Measurements from ENCODE around the gene PLCB3. TPM values are rescaled to one million over a fixed set of nuclear protein-coding genes. Genes with fewer than 3 reads are reported as not detected.

Gene PLCB3
- total RNA-seq, 4 donors from 2014 or later: 33.3 to 46.9 (median 36.3) TPM

DNA sequence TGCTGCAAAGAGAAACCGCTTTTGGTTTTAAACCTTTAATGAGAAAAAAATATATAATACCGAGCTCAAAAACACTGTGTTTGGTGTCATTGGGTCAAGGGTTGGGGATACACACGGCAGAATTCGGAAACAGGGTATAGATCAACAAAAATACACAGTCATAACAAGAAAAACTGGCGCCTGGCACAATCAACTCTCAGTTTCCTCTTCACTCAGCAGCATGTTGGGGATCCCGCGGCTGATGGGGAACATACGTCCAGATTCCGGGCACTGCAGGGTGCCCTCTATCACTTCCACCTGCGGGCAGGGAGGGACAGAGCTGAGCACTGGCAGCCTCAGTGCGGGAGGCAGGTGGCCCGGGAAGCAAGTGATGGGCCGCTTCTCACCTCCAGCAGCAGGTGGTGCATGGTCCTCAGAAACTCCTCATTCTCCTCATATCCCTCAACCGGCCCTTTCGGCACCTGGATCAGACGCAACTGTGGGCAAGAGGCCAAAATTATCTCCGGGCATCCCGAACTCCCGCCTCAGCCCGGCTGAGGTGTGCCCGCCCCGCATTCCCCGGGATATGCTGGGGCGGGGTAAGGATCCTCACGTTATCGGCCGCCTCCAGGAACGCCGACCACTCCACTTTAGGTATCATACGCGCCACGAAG is 65.5 kb downstream of the PLCB3 start:
- H3K9me3 ChIP-seq: no peaks in the 10 kb centered on the region
- 17% methylated on average over 11 of the region's 32 CpGs for WGBS
- peaks cover 37% of the 10 kb centered on the region for H3K36me3 ChIP-seq
- TF ChIP-seq POLR2A (IDR thresholded peaks at IDR 0.05) (no peak), POLR2AphosphoS5 (IDR thresholded peaks at IDR 0.05) (no peak), EP300 (IDR thresholded peaks at IDR 0.05) (no peak), CTCF (IDR thresholded peaks at IDR 0.05) (no peak)
- DNase-seq (ENCODE audit: low spot score in 2 of 2): no peak
- H3K4me3 ChIP-seq: peak overlapping the region; percentile 88
- peaks cover 70% of the 10 kb centered on the region for H3K4me1 ChIP-seq
- H3K27ac ChIP-seq: peak overlapping the region; percentile 99
- no peaks in the 10 kb centered on the region for H3K27me3 ChIP-seq

GRCh38 chr11:64317325-64317960 is 66.1 kb downstream of the PLCB3 start, which contains the start of gene TRMT112:
Gene TRMT112 (minus strand): TSS chr11:64317559. CDS start chr11:64317526, 33 bp downstream.
- Histone ChIP-seq H3K27me3 (no peaks in the 10 kb centered on the region), H3K27ac (peak within 1 kb of the TSS; percentile 99), H3K9me3 (no peaks in the 10 kb centered on the region), H3K4me3 (peak within 1 kb of the TSS; percentile 88), H3K36me3 (peaks cover 41% of the 10 kb centered on the region), H3K4me1 (peaks cover 71% of the 10 kb centered on the region)
- 0% methylated on average over 21 of the region's 43 CpGs for WGBS
- no peak for TF ChIP-seq EP300 (IDR thresholded peaks at IDR 0.05)
- TF ChIP-seq POLR2AphosphoS5 (IDR thresholded peaks at IDR 0.05): peak in 2 of 3 donors; percentile 57 to 91
- TF ChIP-seq POLR2A (IDR thresholded peaks at IDR 0.05): peak in 1 of 2 donors; percentile 48
- DNase-seq (ENCODE audit: low spot score in 2 of 2): peak; percentile 98 to 99

GRCh38 chr11:64317961-64318765 is 66.8 kb downstream of the PLCB3 start, which contains the start of gene PRDX5:
Gene PRDX5 (plus strand): TSS chr11:64318121. CDS start chr11:64318216, 95 bp downstream.
- 0% methylated on average over 24 of the region's 61 CpGs for WGBS
- H3K4me3 ChIP-seq: peak within 1 kb of the TSS; percentile 88
- H3K4me1 ChIP-seq: peaks cover 69% of the 10 kb centered on the region
- H3K9me3 ChIP-seq: no peaks in the 10 kb centered on the region
- DNase-seq (ENCODE audit: low spot score in 2 of 2): peak; percentile 98 to 99
- H3K36me3 ChIP-seq: peaks cover 48% of the 10 kb centered on the region
- H3K27me3 ChIP-seq: no peaks in the 10 kb centered on the region
- peak within 1 kb of the TSS; percentile 99 for H3K27ac ChIP-seq
- TF ChIP-seq CTCF (IDR thresholded peaks at IDR 0.05): peak in 1 of 2 donors; percentile 34
- TF ChIP-seq POLR2AphosphoS5 (IDR thresholded peaks at IDR 0.05): peak in 1 of 3 donors; percentile 57
- peak in 1 of 2 donors; percentile 51 for TF ChIP-seq POLR2A (IDR thresholded peaks at IDR 0.05)
- no peak for TF ChIP-seq EP300 (IDR thresholded peaks at IDR 0.05)

Other genes starting within 250 kb of the PLCB3 start
- gene FLRT1, start 215.6 kb upstream of the PLCB3 start, total RNA-seq: not detected
- 10 to 100 TPM; 29.2 to 64.6 (median 46.2) TPM for gene MACROD1, start 85.4 kb upstream of the PLCB3 start, total RNA-seq
- gene STIP1, start 65.4 kb upstream of the PLCB3 start, total RNA-seq: 10 to 100 TPM; 47.1 to 93.9 (median 87.4) TPM
- gene FERMT3, start 44.8 kb upstream of the PLCB3 start, total RNA-seq: 10 to 100 TPM in 2 of 4 donors, 1 to 10 TPM in 2; 4.7 to 22.2 (median 8.2) TPM
- 10 to 100 TPM; 48.4 to 62.2 (median 52.8) TPM for gene TRPT1, start 25.3 kb upstream of the PLCB3 start, total RNA-seq
- 10 to 100 TPM; 44.5 to 66.1 (median 54.4) TPM for gene NUDT22, start 25.3 kb upstream of the PLCB3 start, total RNA-seq
- 10 to 100 TPM; 26.9 to 55.1 (median 37.3) TPM for gene DNAJC4, start 21.0 kb upstream of the PLCB3 start, total RNA-seq
- 10 to 100 TPM; 56.1 to 75.0 (median 65.5) TPM for gene VEGFB, start 16.9 kb upstream of the PLCB3 start, total RNA-seq
- 10 to 100 TPM; 43.9 to 64.7 (median 53.4) TPM for gene FKBP2, start 10.4 kb upstream of the PLCB3 start, total RNA-seq
- 100 to 1,000 TPM; 127 to 220 (median 158) TPM for gene PPP1R14B, start 4.6 kb upstream of the PLCB3 start, total RNA-seq
- gene BAD, start 33.1 kb downstream of the PLCB3 start, total RNA-seq: 10 to 100 TPM; 57.1 to 71.9 (median 64.4) TPM
- 10 to 100 TPM; 17.8 to 30.0 (median 19.7) TPM for gene GPR137, start 34.3 kb downstream of the PLCB3 start, total RNA-seq
- not detected for gene KCNK4, start 39.8 kb downstream of the PLCB3 start, total RNA-seq
- not detected for gene CATSPERZ, start 48.8 kb downstream of the PLCB3 start, total RNA-seq
- gene ESRRA, start 54.0 kb downstream of the PLCB3 start, total RNA-seq: 10 to 100 TPM; 65.0 to 93.6 (median 74.3) TPM
- 100 to 1,000 TPM; 170 to 332 (median 255) TPM for gene TRMT112, start 66.0 kb downstream of the PLCB3 start, total RNA-seq
- 100 to 1,000 TPM; 130 to 227 (median 187) TPM for gene PRDX5, start 66.6 kb downstream of the PLCB3 start, total RNA-seq
- 1 to 10 TPM; 3.3 to 8.3 (median 5.4) TPM for gene CCDC88B, start 88.7 kb downstream of the PLCB3 start, total RNA-seq
- gene RPS6KA4, start 107.6 kb downstream of the PLCB3 start, total RNA-seq: 10 to 100 TPM; 29.4 to 46.0 (median 39.6) TPM

Data from suprapubic skin (tissue), 4 donors.